Measurements from ENCODE around the gene HAUS5. TPM values are rescaled to one million over a fixed set of nuclear protein-coding genes. Genes with fewer than 3 reads are reported as not detected.
A peak's percentile ranks its signal among the peaks of the same experiment; 100 is the strongest.

The HAUS5 gene
- total and polyA plus RNA-seq, 8 donors: 5.6 to 22.5 (median 7.4) TPM

DNA sequence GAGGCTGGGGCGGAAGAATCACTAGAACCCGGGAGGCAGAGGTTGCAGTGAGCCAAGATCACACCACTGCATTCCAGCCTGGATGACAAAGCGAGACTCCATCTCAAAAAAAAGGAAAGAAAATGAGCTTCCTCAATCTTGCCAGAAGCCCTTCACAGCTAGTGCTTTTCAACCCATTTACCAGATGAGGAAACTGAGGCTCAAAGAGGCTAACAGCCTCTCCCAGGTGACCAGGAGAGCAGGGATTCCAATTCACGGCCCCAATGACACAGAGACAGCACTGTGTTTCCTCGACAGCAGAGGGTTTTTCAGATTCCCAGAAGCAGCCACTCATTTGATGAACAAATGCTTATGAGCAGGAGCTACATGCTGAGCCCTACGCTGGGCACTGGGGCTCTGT is 57.0 kb downstream of the HAUS5 start:
- Histone ChIP-seq H3K4me3 (no peak overlapping the region), H3K4me1 (peaks cover 0 to 4% (median 0%) of the 10 kb centered on the region in 3 donors), H3K36me3 (no peaks in the 10 kb centered on the region), H3K9me3 (no peaks in the 10 kb centered on the region), H3K27me3 (peaks cover 0 to 5% (median 1%) of the 10 kb centered on the region in 4 donors), H3K27ac (no peak overlapping the region)
- DNase-seq (no peak), ATAC-seq (no peak), FAIRE-seq (no peak)
- intact Hi-C loops (cut with DNase I): no loop called here
- TF ChIP-seq, protein P1, sequence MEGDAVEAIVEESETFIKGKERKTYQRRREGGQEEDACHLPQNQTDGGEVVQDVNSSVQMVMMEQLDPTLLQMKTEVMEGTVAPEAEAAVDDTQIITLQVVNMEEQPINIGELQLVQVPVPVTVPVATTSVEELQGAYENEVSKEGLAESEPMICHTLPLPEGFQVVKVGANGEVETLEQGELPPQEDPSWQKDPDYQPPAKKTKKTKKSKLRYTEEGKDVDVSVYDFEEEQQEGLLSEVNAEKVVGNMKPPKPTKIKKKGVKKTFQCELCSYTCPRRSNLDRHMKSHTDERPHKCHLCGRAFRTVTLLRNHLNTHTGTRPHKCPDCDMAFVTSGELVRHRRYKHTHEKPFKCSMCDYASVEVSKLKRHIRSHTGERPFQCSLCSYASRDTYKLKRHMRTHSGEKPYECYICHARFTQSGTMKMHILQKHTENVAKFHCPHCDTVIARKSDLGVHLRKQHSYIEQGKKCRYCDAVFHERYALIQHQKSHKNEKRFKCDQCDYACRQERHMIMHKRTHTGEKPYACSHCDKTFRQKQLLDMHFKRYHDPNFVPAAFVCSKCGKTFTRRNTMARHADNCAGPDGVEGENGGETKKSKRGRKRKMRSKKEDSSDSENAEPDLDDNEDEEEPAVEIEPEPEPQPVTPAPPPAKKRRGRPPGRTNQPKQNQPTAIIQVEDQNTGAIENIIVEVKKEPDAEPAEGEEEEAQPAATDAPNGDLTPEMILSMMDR (IDR thresholded peaks at IDR 0.05): no peak
- WGBS, 2 donors: 60 to 71% methylated on average over 6 of the region's 6 CpGs

DNA sequence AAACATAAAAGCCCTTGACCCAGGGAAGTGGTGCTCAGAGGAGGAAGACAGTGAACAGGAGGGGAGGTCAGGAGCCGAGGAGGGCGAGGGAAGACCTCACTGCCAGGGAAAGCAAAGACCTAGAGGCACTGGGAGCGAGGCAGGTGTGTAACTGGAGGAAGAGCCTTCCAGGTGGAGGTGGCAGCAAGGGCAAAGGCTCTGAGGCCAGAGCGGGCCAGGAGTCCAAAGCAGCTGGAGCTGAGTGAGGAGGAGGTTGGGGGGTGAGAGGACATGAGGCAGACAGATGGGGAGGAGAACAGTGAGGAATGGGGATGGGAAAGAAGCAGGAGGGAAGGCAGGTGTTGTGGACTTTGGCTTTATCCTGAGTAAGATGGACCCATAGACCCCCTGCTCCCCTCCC is 57.4 kb downstream of the HAUS5 start:
- DNase-seq: no peak
- H3K36me3 ChIP-seq: no peaks in the 10 kb centered on the region

DNA sequence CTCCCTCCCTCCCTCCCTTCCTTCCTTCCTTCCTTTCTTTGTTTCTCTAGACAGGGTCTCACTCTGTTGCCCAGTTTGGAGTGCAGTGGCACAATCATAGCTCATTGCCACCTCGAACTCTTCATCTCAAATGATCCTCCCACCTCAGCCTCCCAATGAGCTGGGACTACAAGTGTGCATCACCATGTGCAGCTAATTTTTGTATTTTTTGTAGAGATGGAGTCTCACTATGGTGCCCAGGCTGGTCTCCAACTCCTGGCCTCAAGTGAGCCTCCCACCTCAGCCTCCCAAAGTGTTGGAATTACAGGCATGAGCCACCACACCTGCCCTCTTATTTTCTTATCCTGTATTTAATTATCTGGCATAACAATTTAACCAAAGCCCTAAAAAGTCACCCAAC is 58.2 kb downstream of the HAUS5 start:
- H3K27me3 ChIP-seq: peaks cover 0 to 5% (median 1%) of the 10 kb centered on the region in 4 donors
- DNase-seq: no peak
- FAIRE-seq: no peak
- TF ChIP-seq, protein P1 (IDR thresholded peaks at IDR 0.05): no peak
- H3K4me3 ChIP-seq: no peak overlapping the region
- H3K36me3 ChIP-seq: no peaks in the 10 kb centered on the region
- H3K9me3 ChIP-seq: no peaks in the 10 kb centered on the region
- ATAC-seq: no peak
- H3K4me1 ChIP-seq: peaks cover 0 to 4% (median 0%) of the 10 kb centered on the region in 3 donors
- H3K27ac ChIP-seq: no peak overlapping the region
- 83 to 88% methylated on average over 1 of the region's 1 CpG for WGBS, 2 donors
- intact Hi-C loops (cut with DNase I): no loop called here

More for the DNA sequence above, 57.4 kb downstream of the HAUS5 start:
- Histone ChIP-seq H3K27ac (no peak overlapping the region), H3K4me1 (peaks cover 0 to 4% (median 0%) of the 10 kb centered on the region in 3 donors), H3K4me3 (no peak overlapping the region), H3K27me3 (peaks cover 0 to 5% (median 1%) of the 10 kb centered on the region in 4 donors), H3K9me3 (no peaks in the 10 kb centered on the region)
- TF ChIP-seq, protein P1 (IDR thresholded peaks at IDR 0.05): no peak
- ATAC-seq: no peak
- WGBS, 2 donors: 40 to 51% methylated on average over 4 of the region's 4 CpGs
- no peak for FAIRE-seq
- intact Hi-C loops (cut with DNase I): no loop called here

- FAIRE-seq: no peak
- TF ChIP-seq, protein P1 (IDR thresholded peaks at IDR 0.05): no peak
- H3K9me3 ChIP-seq: no peaks in the 10 kb centered on the region
- H3K27ac ChIP-seq: no peak overlapping the region
- H3K4me1 ChIP-seq: peaks cover 0 to 4% (median 0%) of the 10 kb centered on the region in 3 donors
- ATAC-seq: peak in 1 of 4 donors; percentile 25
- DNase-seq: no peak
- no peaks in the 10 kb centered on the region for H3K36me3 ChIP-seq
- intact Hi-C loops (cut with DNase I): no loop called here
- peaks cover 0 to 5% (median 1%) of the 10 kb centered on the region in 4 donors for H3K27me3 ChIP-seq
- WGBS, 2 donors: 14 to 16% methylated on average over 3 of the region's 3 CpGs
- H3K4me3 ChIP-seq: no peak overlapping the region
Measured at GRCh38 chr19:35671818-35672217, 59.3 kb downstream of the HAUS5 start.

DNA sequence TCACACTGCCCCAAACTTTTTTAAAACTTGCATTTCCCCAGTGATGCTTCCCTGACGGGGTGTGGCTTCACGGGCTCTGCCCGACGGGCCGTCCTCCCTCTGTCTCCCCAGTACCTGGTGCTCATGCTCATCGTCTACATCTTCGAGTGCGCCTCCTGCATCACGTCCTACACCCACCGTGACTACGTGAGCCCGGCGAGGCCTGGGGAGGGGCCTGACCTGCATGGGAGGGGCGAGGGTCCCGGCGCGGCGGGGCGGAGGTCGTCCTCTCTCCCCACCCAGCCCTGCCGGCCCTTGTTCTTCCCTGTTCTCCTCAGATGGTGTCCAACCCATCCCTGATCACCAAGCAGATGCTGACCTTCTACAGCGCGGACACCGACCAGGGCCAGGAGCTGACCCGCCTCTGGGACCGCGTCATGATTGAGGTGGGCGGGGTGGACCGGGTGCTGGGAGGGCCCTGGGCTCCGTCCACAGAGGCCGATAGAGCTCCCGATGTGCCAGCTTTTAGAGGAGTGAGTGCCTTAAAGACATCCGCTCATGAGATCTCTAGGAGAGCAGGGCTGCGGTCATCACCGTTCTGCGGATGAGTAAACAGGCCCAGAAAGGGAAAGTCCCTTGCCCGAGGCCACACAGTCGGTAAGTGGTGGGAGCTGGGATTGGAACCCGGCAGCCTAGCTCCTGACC is 60.7 kb downstream of the HAUS5 start:
- peaks cover 0 to 4% (median 0%) of the 10 kb centered on the region in 3 donors for H3K4me1 ChIP-seq
- no peak overlapping the region for H3K27ac ChIP-seq
- peak; percentile 48 to 85 (median 68) for ATAC-seq
- H3K27me3 ChIP-seq: peaks cover 0 to 5% (median 1%) of the 10 kb centered on the region in 4 donors
- TF ChIP-seq, protein P1 (IDR thresholded peaks at IDR 0.05): no peak
- peak overlapping the region in 1 of 4 donors; percentile 33 for H3K4me3 ChIP-seq
- FAIRE-seq: no peak
- H3K36me3 ChIP-seq: no peaks in the 10 kb centered on the region
- 8 to 11% methylated on average over 39 of the region's 39 CpGs for WGBS, 2 donors
- intact Hi-C loops (cut with DNase I): no loop called here
- H3K9me3 ChIP-seq: no peaks in the 10 kb centered on the region
- DNase-seq: peak in 3 of 6 donors; percentile 54 to 65 (median 62)
